ENCODE measurements around the gene CRYL1. TPM values are rescaled to one million over a fixed set of nuclear protein-coding genes. Genes with fewer than 3 reads are reported as not detected.

CRYL1 gene
- total and polyA plus RNA-seq, 2 donors (not counting 1 experiment from before 2014, with no cell fraction given): 6.5 to 15.1 TPM

GRCh38 chr13:20387006-20387405 lies 138.7 kb downstream of the CRYL1 start:
- 100% methylated on average over 4 of the region's 5 CpGs for WGBS (ENCODE audit: insufficient coverage)
- Mint-ChIP-seq H3K4me1 (no peaks in the 10 kb centered on the region), H3K9me3 (ENCODE audit: insufficient read depth) (no peaks in the 10 kb centered on the region), H3K4me3 (no peak overlapping the region), H3K27me3 (peaks cover 6% of the 10 kb centered on the region), H3K27ac (no peak overlapping the region)
- H3K9ac ChIP-seq (ENCODE audit: low read length): no peak overlapping the region
- H3K9me3 ChIP-seq (ENCODE audit: control extremely low read depth in 1 of 3, control insufficient read depth in 2 of 3, insufficient read depth in 1 of 3, low read length in 2 of 3): peaks cover 0 to 11% (median 0%) of the 10 kb centered on the region in 3 donors
- DNase-seq (no peak), ATAC-seq (ENCODE audit: low read depth) (no peak)
- ChIA-PET POLR2A (no interaction called here), CTCF (no interaction called here)
- no peaks in the 10 kb centered on the region for H3K27me3 ChIP-seq (replicated peaks in 1 of 4; ENCODE audit: control extremely low read depth in 1 of 4, control insufficient read depth in 3 of 4, insufficient read depth in 4 of 4, low read length in 3 of 4)
- H3K4me3 ChIP-seq (ENCODE audit: control extremely low read depth in 1 of 5, extremely low read depth in 1 of 5, insufficient read depth in 1 of 5, low read depth in 2 of 5, low read length in 4 of 5): no peak overlapping the region
- no peak overlapping the region for H2AFZ ChIP-seq (ENCODE audit: insufficient read depth, low read depth, low read length, poor library complexity, severe bottlenecking)
- H3K4me2 ChIP-seq (replicated peaks; ENCODE audit: low read depth, low read length, poor library complexity, severe bottlenecking): no peak overlapping the region
- intact Hi-C loops (cut with micrococcal nuclease): no loop called here
- H3K4me1 ChIP-seq (ENCODE audit: control insufficient read depth in 2 of 2, insufficient read depth in 2 of 2, low read length in 2 of 2): no peaks in the 10 kb centered on the region
- TF ChIP-seq CTCF (IDR thresholded peaks at IDR 0.05): no peak
- no peak for TF ChIP-seq EZH2 (IDR thresholded peaks at IDR 0.05; ENCODE audit: borderline replicate concordance, insufficient read depth, low read depth, low read length, poor library complexity, severe bottlenecking)
- H3K27ac ChIP-seq (ENCODE audit: low read length in 2 of 2): no peak overlapping the region
- no peaks in the 10 kb centered on the region for H4K20me1 ChIP-seq (ENCODE audit: control insufficient read depth, insufficient read depth, low read length, poor library complexity, severe bottlenecking)
- H3K79me2 ChIP-seq (ENCODE audit: control insufficient read depth, insufficient read depth, low read length): no peaks in the 10 kb centered on the region
- no peaks in the 10 kb centered on the region for H3K36me3 ChIP-seq (replicated peaks in 1 of 2; ENCODE audit: control extremely low read depth in 1 of 2, control insufficient read depth in 1 of 2, extremely low read depth in 1 of 2, insufficient read depth in 2 of 2, low read length in 1 of 2)

- Histone ChIP-seq H3K4me2 (replicated peaks; ENCODE audit: low read depth, low read length, poor library complexity, severe bottlenecking) (no peak overlapping the region), H3K79me2 (ENCODE audit: control insufficient read depth, insufficient read depth, low read length) (no peaks in the 10 kb centered on the region), H3K27me3 (replicated peaks in 1 of 4; ENCODE audit: control extremely low read depth in 1 of 4, control insufficient read depth in 3 of 4, insufficient read depth in 4 of 4, low read length in 3 of 4) (no peaks in the 10 kb centered on the region), H3K36me3 (replicated peaks in 1 of 2; ENCODE audit: control extremely low read depth in 1 of 2, control insufficient read depth in 1 of 2, extremely low read depth in 1 of 2, insufficient read depth in 2 of 2, low read length in 1 of 2) (no peaks in the 10 kb centered on the region), H3K9ac (ENCODE audit: low read length) (no peak overlapping the region), H4K20me1 (ENCODE audit: control insufficient read depth, insufficient read depth, low read length, poor library complexity, severe bottlenecking) (no peaks in the 10 kb centered on the region), H3K4me3 (ENCODE audit: control extremely low read depth in 1 of 5, extremely low read depth in 1 of 5, insufficient read depth in 1 of 5, low read depth in 2 of 5, low read length in 4 of 5) (no peak overlapping the region), H3K27ac (ENCODE audit: low read length in 2 of 2) (no peak overlapping the region), H3K4me1 (ENCODE audit: control insufficient read depth in 2 of 2, insufficient read depth in 2 of 2, low read length in 2 of 2) (no peaks in the 10 kb centered on the region), H3K9me3 (ENCODE audit: control extremely low read depth in 1 of 3, control insufficient read depth in 2 of 3, insufficient read depth in 1 of 3, low read length in 2 of 3) (no peaks in the 10 kb centered on the region), H2AFZ (ENCODE audit: insufficient read depth, low read depth, low read length, poor library complexity, severe bottlenecking) (no peak overlapping the region)
- Mint-ChIP-seq H3K4me1 (no peaks in the 10 kb centered on the region), H3K4me3 (no peak overlapping the region), H3K27me3 (peaks cover 12% of the 10 kb centered on the region), H3K27ac (no peak overlapping the region), H3K9me3 (ENCODE audit: insufficient read depth) (no peaks in the 10 kb centered on the region)
- no peak for DNase-seq
- ChIA-PET POLR2A (no interaction called here), CTCF (interaction anchor here (0.7 kb wide), 1 partner anchor 64 kb away, joined by 3 read pairs; no protein-coding TSS in a partner anchor)
- TF ChIP-seq EZH2 (IDR thresholded peaks at IDR 0.05; ENCODE audit: borderline replicate concordance, insufficient read depth, low read depth, low read length, poor library complexity, severe bottlenecking) (no peak), CTCF (IDR thresholded peaks at IDR 0.05) (no peak)
- intact Hi-C loops (cut with micrococcal nuclease): no loop called here
- ATAC-seq (ENCODE audit: low read depth): no peak
- no CpG with 5 or more reads among the region's 2 CpGs for WGBS (ENCODE audit: insufficient coverage)
Observed at GRCh38 chr13:20383058-20383457, 142.6 kb downstream of the CRYL1 start.
